GM21528 (cell line): ENCODE measurements around the gene EGR2.
"Not testable (repeated sequence)": the region's sequence is repeated elsewhere in the genome, so short reads cannot be mapped to it uniquely, and the experiment has no call there.

Source experiments
- ATAC-seq: cut with Tn5 transposase; IDR thresholded peaks from one replicate; pipeline ENCODE4 v1.9.1; 2021; ENCODE audit warnings: mild to moderate bottlenecking, moderate library complexity; ENCODE audit not compliant: unreplicated experiment, low FRiP score

The EGR2 gene

DNA sequence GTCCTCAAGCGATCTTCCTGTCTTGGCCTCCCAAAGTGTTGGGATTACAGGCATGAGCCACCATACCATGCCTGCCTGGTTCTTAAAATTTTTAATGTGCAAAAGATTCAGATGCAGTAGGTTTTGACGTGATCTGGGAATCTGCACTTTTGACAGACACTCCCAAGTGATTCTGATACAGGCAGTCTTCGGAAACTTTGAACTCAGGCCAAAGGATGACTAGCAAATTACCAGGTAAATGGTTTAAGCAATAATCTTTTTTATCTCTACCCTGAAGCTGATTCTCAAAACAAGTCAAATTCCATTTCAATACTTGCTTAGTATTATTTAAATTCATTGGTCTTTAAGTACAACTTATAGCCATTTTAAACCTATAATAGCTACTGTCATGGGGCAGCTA is 14.3 kb downstream of the EGR2 start:
- ATAC-seq, result no peak

DNA sequence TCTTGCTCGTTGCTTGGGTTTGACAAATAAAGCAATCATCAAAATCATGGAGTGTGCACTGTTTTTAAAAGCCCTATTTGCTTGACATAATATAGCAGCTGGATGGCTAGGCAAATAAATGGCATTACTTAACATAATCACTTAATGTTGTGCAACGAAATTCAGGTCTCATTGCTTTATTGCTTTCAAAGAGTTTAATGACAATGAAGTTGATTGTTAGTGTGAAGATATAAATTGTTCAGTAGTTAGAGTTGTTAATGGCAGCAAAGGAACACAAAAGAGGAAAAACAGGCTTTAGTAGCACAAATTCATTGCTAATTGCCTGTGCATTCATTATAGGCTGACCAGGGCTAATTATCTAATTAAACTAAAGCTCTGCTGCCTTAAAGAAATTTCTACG is 19.3 kb downstream of the EGR2 start:
- no peak for ATAC-seq

DNA sequence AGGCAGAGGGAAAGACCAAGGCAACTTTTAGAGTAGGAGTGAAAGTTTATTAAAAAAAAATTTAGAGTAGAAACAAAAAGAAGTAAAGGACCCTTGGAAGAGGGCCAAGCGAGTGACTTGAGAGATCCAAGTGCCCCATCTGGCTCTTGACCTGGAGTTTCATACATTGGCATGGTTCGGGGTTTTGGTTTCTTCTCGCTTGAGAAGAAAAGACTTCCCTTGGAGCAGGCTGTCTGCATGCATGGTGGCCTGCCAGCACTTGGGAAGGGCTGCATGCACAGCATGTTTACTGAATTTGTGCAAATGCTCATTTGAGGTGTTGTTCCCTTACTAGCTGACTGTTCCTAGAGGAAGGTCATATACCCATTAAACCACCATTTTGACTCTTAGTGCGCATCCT is 20.4 kb downstream of the EGR2 start:
- no peak for ATAC-seq

DNA sequence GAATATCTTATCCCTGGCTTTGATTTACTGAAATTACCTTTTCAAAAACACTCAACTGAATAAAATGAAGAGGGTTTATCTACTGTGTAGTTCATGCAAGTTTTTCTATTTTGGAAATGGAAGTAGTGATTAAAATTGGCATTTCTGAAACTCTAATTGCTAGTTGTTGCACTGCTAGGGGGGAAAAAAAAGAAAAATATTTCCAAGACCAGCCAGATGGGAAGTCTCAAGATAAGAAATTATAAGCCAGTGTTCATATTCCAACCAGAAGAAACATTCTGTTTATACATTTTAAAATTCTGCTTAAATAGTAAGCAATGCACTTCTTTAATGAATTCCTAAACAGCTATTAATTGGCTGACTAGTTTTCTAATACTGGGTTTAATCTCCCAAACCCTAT is 21.1 kb downstream of the EGR2 start:
- no peak for ATAC-seq

DNA sequence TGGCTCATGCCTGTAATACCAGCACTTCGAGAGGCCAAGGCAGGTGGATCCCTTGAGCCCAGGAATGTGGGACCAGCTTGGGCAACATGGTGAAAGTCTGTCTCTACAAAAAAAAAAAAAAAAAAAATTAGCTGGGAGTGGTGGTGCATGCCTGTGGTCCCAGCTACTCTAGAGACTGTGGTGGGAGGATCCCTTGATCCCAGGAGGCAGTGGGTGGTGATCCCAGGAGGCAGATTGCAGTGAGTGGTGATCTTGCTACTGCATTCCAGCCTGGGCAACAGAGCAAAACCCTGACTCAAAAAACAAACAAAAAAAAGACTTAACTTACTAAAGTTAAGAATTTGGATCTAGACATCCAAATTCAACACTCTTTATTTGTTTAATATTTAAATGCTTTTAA is 21.9 kb downstream of the EGR2 start:
- no peak for ATAC-seq

DNA sequence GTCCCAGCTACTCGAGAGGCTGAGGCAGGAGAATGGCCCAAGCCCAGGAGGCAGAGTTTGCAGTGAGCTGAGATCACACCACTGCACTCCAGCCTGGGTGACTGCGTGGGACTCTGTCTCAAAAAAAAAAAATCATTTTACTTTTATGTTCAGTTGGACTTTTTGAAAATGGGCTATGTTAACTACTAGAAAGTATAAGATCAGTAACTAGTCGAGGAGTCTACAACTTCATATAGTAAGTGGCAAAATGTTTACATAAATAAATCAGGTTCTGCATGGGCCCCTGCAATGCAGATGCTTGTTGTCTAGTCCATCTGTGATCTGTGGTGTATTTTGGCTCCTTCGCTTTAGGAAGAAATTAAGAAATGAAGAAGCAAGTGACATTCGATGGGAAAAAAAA is 23.9 kb downstream of the EGR2 start:
- no peak for ATAC-seq

DNA sequence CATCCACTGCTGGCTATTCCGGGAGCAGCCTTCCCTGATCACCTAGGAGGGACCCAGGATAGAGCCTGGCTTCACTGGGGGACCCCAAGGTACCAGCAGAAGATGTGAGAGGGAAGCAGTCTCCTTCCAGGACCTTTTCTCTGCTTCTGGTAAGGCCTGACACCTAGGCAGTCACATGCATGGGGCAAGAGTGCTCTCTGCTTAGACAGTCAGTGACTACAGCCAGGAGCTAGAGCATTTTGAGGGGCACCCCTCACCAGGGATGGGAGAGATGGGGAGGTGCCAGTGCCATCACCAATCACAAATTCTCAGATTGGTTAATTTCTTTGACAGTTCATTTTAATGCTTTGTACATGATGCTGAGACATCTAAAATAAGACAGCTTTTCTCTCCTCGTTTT is 25.6 kb downstream of the EGR2 start:
- ATAC-seq, result no peak

DNA sequence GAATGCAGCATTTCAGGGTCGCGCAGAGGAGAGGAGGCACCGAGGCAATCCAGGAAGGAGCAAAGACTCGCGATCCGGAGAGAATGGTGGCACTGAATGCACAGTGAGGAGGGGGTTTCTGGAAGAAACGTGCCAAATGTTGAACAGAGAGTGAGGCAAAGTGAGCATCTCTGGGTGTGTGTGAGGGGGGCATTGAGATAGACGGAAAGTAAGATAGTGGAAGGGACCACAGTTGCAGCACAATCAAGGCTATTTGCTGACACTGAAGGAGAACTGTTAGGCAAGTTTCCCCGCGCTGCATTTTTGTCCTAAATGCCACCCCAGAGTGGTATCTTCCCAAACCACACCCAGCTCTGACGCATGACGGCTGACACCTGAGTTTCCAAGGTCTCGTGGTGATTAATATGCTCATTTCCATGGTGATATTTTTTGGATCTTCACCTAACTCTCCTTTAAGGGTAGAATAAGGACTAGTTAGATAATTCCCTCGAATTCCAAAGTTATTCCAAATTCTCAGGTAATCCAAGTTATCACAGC is 26.1 kb downstream of the EGR2 start:
- no peak for ATAC-seq

DNA sequence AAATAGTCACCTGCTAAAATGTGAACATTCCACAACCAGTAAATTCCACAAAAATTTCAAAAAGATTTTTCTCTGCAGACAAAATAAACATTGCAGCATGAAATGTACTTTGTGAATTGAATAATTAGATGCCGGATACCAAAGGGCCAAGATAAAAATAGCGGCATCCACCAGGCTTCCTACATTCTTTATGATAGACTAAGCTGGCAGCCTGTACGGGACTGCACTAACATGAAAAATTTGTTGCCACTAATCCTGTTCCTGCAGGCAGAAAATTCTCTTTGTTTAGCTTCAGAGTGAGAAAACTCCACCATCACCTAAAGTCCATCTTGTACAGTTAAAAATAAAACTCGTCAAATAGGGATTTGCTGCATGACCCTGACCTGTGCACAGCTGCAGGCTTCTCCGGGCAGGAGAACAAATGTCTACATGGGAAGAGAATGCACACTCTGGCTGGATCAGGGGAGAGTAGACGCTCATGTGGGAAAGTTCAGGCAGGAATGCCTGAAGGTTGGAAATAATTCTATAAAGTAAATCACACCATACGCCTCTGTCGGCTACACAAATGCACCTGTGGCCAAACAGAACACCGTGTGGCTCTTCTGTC is 27.2 kb downstream of the EGR2 start:
- ATAC-seq, result no peak

DNA sequence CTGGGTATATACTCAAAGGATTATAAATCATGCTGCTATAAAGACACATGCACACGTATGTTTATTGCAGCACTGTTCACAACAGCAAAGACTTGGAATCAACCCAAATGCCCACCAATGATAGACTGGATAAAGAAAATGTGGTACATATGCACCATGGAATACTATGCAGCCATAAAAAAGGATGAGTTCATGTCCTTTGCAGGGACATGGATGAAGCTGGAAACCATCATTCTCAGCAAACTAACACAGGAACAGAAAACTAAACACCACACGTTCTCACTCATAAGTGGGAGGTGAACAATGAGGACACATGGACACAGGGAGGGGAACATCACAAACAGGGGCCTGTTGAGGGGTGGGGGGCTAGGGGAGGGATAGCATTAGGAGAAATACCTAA is 27.9 kb downstream of the EGR2 start:
- ATAC-seq, result not testable (repeated sequence)

DNA sequence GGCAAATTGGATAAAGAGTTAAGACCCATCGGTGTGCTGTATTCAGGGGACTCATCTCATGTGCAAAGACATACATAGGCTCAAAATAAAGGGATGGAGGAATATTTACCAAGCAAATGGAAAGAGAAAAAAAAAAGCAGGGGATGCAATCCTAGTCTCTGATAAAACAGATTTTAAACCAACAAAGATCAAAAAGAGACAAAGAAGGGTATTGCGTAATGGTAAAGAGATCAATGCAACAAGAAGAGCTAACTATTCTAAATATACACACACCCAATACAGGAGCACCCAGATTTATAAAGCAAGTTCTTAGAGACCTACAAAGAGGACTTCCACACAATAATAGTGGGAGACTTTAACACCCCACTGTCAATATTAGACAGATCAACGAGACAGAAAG is 31.6 kb downstream of the EGR2 start:
- not testable (repeated sequence) for ATAC-seq

DNA sequence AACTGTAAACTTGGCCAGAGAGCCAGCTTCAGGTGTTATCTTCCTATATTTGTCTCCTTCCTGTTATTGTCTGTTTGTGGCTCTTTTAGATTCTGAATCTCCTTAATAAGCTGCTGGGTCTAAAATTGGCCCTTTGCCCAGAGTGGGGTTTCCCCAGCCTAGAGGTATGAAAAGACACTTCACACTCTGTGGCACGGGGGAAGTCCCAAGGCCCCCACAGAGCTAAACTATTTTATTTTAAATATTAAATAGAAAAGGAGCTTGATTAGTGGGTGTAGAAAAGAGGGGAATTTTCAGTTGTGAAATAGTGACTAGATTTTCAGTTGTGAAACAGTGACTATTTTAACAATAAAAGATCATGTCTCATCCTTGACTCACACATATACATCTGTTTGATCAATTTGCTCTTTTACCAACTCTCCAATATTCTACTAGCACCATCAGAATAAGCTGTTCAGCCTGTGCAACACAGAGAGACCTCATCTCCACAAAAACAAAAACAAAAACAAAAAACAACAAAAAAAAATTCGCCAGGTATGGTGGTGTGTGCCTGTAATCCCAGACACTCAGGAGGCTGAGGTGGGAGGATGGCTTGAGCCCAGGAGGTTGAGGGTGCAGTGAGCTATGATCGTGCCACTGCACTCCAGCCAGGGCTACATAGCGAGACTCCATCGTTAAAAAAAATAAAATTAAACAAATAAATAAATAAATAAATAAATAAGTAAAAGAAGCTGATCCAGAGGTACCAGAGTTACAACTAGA is 36.5 kb downstream of the EGR2 start:
- peak; percentile 93 for ATAC-seq

DNA sequence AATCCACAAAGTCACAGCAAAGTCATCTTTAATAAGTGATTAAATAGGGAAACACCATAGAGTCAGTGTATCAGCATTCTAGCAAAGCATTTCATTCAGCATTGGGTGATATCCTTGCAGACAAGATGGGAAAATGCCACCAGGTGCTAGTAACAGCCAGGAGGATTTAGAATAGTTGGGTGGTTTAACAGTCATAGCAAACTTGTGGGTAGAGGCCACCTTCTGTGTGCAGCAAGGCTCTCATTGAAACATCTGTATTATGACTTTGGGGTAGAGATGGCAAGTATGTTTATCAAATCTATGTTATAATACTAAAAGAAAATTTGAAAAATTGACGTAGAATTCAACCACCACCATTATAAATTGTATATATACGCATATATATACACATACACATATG is 38.0 kb downstream of the EGR2 start:
- ATAC-seq, result no peak

DNA sequence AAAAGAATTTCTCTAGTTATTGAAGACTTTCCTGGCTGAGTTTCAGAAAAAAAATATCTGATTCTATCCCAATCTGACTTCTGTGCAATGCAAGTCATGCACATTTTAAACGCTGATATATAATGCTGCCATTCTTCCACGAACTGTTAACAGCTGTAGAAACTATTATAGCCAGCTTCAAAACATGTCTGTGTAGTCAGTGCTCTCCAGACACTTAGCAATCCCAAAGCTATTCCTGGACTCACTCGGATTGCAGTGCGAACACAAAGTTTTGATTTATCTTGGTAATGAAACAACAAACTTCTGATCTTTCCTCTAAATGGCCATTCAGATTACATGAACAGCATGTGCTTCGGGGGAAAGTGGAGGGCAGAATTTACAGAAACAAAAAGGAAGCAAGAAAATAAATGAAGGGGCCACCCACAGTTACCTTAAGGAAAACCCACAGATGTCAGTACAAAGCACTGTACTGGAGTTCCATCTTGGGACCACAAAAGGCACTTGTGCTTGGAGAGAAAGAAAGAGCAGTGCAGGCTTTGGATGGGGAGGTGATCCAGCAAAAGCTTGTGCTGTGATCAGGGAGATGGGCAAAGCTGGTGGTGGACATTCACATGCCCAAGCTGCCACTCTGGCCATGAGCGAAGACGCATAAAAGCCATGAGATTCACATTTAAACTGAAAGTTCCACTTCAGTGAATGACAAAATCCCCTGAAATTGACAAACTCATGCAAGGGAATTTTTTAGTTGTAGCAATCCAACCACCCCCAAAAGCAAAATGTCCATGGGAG is 43.8 kb downstream of the EGR2 start:
- ATAC-seq, result no peak

DNA sequence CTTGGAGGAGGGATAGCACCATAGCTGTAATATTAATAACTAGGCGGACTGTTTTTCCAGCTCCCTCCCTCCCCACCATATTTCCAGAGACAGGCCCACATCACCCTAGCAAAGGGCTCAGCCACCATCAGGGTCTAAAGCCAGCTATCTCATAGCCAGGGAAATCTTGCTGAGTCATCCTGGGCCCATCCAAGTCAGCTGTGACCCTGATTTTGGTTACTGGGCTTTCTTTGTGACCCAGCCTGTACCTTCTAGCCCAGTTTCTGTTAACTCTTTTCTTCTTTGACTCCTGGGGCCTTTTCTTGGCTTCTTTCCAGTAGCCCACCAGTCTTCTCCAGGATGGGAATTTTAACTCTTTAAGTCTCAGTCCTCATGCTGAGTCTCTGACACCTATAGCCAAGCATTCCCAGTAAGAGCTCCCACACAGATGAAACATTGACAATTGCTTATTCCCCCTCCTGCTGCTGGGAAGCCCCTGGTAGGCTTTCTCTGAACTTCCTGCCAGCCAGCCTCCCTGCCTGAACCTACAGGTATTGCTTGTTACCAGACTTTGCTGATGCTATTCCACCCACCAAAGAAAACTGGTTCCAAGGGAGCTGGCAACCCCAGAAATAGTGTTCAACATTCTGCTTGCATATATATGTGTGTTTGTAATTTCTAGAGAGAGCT is 46.5 kb downstream of the EGR2 start:
- ATAC-seq, result no peak

DNA sequence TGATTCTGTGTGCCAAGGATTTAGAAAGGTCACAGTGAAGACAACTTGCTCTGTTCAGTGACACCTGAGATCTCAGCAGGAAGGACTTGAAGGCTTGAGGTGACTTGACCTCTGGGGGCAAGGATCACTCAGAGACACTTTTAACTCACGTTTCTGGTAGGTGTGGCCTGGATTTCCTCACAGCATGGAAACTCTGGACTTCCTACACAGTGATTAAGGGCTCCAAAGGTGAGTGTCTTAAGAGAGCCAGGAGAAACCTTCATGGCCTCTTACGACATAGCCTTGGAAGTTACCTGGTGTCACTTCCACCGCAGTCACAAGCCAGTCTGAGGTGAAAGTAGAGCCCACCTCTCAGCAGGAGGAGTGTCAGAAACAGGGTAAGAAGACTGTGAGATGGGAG is 49.8 kb downstream of the EGR2 start:
- ATAC-seq, result no peak

DNA sequence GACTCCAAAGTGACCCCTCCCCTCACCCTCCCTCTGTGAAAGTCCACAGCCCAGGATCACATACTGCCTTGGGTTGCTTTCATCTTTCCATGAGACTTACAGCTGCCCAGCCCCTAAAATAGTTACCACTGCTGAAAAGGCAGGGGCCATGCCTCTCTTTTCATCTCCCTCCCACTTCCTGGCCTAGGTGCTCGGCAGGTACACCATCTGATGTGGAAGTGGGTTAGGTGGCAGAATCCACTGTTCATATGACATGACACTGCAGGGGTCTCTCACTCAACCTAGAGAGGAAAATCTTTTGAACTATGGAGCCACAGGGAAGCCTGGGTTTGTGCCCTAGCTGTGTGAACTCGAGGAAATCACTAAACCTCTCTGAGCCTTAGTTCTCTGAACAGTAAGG is 50.4 kb downstream of the EGR2 start:
- ATAC-seq, result no peak

DNA sequence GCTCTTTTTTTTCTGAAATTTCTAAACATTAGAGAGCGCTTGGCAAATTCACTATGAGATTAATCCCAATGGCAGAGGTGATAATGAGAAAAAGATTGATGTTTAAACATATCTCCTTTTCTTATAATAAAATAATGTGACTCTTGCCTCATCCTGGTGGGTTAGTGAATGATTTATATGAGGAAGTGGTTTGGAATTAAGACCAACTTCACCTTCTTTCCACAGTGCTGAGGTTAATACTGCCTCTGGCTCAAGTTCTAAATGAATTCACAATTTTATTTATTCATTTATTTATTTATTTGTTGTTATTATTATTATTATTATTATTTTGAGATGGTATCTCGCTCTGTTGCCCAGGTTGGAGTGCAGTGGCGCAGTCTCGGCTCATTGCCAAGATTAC is 52.2 kb downstream of the EGR2 start:
- ATAC-seq, result no peak

DNA sequence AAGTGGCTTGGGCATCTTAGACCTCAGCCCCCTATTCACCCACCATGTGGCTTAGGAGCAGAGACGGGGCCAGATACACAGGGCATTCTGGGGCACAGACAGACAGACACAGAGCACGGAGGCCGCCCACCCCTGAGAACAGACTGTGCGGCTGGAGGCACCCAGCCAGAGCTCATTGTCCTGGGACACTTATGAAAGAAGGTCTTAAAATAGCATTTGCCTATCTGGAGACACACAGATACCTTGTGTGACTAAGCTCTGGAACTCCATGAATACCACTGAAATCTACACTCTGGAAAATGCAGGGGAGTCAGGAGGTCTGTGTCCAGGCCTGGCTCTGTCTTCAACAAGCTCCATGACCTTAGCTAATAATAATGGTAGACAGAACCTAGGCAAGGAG is 53.0 kb downstream of the EGR2 start:
- ATAC-seq, result no peak
